HK-2 (cell line): ENCODE data around the gene WDR43.

ENCODE experiments used
- DNase-seq: peaks from one replicate; pipeline ENCODE4 v3.0.0-alpha.2; 2018; ENCODE audit not compliant: unreplicated experiment

Gene WDR43

DNA sequence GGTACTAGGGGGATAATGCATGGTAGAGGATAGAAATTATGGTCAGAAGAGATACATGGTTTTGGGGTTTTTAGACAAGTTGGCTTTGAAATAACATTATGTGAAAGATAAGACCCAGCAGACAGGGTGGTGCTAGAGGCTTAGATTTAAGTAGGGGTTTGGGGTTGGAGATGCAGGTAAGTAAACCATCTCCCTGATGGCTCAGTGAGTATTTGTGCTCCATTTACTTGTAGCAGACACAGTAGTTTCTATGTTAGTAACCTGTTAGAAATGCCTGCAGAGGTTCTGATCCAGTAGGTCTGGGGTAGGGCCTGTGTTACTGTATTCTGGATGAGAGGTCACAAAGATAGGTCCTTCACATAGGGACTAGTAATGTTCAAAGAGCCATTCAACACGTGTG is 13.7 kb downstream of the WDR43 start:
- no peak for DNase-seq

DNA sequence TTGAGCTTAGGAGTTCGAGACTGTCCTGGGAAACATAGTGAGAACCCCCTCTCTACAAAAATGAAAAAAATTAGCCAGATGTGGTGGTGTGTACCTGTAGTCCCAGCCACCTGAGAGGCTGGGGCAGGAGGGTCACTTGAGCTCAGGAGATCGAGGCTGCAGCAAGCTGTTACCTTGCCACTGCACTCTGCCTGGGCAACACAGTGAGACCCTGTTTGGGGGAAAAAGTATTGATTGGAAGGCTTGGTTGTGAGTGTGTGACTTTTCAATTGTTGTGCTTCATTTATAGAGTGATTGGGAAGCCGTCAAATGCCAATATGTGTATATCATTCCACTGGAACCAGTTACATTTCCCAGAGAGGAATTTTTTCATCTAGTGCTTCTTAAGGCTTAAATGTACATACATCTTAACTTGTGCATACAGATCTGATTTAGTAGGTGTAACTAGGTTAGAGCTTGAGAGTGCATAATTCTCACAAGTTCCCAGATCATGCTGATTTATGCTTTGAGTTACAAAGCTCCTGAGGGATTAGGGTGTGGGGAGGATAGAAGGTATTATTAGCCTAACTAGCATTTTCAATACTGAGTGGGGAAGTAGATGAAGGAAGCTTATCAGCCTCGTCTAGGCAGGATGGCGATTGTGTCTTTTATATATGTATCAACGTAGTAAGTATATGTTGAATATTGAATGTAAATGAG is 15.3 kb downstream of the WDR43 start:
- no peak for DNase-seq

GRCh38 chr2:28915939-28916338 is 21.5 kb downstream of the WDR43 start:
- DNase-seq: no peak

DNA sequence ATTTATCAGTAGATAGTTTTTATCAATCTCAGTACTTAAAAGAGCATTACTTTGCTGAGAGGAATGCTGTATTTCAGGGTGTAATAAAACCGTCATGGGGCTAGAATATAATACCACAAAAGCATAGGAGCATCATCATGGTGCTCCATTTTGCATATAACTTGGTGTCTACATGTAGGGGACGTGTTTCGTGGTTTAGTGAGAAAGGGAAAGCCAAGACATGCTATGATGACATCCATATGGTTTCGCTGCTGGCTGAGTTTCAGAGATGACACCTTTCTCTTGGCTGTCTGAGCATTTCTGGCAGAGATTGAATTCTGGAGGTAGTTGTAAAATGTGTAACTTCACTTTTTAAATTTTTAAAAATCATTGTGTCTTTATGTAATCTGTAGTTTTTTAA is 32.4 kb downstream of the WDR43 start:
- DNase-seq: no peak

DNA sequence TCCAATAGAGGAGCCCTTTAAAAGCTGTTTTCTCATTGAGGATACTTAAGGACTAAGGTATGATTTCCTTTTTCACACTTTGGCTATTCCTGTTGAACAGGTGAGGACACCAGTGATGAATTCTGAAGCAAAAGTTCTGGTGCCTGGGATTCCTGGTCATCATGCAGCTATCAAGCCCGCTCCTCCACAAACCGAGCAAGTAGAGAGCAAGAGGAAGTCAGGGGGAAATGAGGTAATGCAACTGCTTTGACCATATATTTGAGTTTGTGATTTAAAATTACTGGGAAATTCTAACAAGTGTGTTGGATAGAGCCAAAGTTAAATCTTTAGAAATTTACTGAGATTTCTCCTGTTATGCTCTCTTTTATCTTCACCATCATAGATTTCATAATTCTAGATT is 33.0 kb downstream of the WDR43 start:
- no peak for DNase-seq

DNA sequence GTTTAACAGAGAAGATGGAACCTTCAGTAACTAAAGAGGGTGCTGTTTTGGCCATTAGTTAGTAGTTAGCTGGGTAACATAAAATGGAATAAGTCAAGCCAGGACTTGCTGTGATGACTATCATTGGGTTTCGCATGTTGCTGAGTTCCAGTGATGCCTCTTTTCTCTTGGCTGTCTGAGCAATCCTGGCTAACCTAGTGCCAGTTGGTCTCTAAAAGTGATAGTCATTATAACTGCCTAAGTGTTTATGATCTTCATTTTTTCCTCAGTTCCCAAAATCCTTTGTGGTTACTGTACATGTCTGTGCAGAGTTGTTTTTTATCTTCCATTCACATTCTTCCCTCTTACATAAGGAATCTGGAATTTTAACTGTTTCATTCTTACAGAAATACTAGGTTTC is 33.4 kb downstream of the WDR43 start:
- DNase-seq: no peak

GRCh38 chr2:28929581-28929980 is 35.1 kb downstream of the WDR43 start:
- DNase-seq: no peak

- no peak for DNase-seq
These were observed 35.7 kb downstream of the WDR43 start for GRCh38 chr2:28930205-28930604.

- no peak for DNase-seq
These were observed 40.3 kb downstream of the WDR43 start for GRCh38 chr2:28934769-28935168.

- DNase-seq: no peak
These were observed 46.5 kb downstream of the WDR43 start for GRCh38 chr2:28941008-28941407.

DNA sequence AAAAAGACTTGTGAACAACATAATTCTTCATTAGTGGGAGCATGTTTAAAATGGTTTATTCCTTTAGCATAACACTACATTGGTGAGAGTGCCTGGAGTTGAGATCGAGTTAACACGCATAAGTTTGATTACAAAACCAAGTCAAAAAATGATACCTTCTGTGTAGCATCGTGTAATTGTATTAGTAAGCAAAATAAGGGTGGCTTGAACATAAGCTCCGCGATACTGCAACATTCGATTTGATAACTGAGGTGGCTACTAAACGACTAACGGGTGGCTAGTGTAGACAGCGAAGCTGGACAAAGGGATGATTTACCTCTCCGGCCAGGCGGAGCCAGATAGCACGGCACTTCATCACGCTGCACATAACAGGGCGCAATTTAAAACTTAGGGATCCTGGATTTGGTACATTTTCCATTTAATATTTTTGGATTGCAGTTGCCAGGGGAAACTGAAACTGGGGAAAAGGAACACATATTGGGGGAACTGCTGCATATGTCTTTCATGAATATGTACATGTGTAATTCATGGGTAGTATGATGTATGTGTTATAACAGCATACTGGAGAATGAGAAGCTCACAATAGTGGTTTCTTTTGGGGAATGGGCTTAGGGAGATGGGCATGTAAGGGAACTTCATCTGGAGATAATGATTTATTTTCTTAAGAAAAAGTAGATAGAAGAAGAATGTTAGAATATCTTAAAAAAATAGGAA is 50.2 kb downstream of the WDR43 start:
- DNase-seq: no peak

GRCh38 chr2:28948160-28948559 is 53.7 kb downstream of the WDR43 start:
- no peak for DNase-seq

DNA sequence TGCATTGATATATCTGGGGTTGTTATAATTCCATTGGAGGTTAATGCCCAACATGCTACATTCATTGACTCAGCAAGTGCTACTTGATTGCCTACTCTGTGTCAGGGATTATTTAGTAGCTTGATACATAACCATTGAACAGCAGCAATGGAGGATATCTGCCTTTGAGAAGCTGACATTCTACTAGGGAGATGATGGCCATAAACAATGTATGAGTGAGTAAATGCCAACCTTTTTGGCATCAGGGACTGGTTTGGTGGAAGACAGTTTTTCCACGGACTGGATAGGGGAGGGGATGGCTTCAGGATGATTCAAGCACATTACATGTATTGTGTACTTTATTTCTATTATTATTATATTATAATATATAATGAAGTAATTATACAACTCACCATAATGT is 54.7 kb downstream of the WDR43 start:
- DNase-seq: no peak

- peak; percentile 14 for DNase-seq
These were observed 55.3 kb downstream of the WDR43 start for GRCh38 chr2:28949617-28950305.

GRCh38 chr2:28950941-28951630 is 56.6 kb downstream of the WDR43 start:
- no peak for DNase-seq

DNA sequence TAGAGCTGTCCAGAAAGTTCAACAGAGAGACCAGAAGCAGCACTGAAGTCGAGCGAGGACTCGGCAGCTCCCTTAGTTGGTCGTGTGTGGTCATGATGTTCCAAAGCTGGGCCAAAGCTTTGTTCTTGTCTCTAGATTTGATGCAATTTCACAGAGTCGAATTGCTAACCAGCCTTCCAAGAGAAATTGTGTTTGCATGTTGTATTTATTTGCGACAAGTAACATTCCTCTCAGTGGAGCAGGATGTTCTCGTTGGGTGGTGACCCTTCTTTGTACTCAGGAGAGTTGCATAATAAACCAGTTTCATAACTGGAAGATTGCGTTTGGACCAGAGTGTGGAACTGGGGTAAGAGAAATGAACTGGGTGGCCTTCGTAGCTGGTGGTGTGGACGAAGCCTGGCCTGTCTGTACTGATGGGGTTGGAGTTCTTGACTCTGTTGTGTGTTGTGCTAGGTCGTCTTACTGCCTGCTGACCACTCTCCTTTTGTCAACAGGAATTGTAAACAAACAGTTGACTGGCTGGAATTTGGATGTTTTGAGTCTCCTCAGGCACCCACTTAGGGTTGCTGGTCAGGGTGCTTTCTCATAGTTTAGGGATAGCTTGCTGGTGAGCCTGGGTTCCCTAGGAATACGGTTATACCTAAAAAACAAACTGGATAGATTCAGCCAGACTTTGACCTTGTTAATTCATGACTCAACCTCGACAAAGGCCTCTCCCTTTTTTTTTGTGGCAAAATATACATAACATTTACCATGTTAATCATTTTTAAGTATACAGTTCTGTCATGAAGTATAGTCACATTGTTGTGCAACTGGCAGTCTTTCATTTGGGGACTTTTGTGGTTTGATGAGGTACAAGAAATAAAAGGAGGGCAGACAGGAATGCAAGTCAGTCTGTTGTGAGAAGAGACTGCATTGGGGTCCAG is 57.7 kb downstream of the WDR43 start:
- DNase-seq: no peak

DNA sequence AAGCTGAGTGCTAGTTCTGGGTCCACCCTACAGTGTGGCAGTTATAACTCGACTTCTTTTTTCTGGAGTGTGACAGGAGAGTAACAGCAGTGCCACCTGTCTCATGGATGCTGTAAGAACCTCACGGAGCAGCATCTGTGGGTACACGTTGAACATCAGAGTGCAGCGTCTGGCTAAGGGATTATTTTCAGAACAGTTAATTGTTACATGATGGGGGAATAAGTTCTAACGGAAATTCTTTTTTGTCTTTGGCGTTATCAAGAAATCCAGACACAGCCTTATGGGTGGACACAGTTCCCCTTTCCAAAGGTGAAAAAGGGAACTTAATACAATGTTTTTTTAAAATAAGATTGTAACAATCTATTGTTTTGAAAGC is 58.4 kb downstream of the WDR43 start:
- DNase-seq: no peak

- no peak for DNase-seq
These were observed 61.0 kb downstream of the WDR43 start for GRCh38 chr2:28955467-28955866.

- no peak for DNase-seq
These were observed 62.0 kb downstream of the WDR43 start for GRCh38 chr2:28956415-28956826.

DNA sequence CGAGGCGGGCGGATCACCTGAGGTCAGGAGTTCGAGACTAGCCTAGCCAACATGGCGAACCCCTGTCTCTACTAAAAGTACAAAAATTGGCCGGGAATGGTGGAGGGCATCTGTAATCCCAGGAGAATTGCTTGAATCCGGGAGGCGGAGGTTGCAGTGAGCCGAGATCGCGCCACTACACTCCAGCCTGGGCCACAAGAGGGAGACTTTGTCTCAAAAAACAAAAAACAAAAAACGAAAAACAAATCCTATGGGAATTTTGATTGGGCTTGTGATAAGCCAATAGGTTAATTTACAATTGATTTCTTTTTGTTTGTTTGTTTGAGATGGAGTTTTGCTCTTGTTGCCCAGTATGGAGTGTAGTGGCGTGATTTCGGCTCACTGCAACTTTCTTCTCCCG is 62.4 kb downstream of the WDR43 start:
- DNase-seq: no peak

GRCh38 chr2:28958689-28959088 is 64.2 kb downstream of the WDR43 start:
- DNase-seq: no peak
